Astrocyte of the cerebellum (primary cell): ENCODE results near the gene ARHGAP22.
A peak's percentile ranks its signal among the peaks of the same experiment; 100 is the strongest.

Experiments used
- DNase-seq: peaks from one replicate; pipeline ENCODE4 v3.0.0-alpha.2; 2011; ENCODE audit warnings: low read depth
- H3K4me3 ChIP-seq: 2 replicates; pipeline ENCODE4 v1.5.1; 2011; ENCODE audit warnings: mild to moderate bottlenecking, low read depth, low read length, moderate library complexity
- in situ Hi-C: cut with HindIII; loops from 2 replicates; pipeline ENCODE4 v1.10.0; 2017; ENCODE audit warnings: low sequenced_read_pairs
- TF ChIP-seq, protein P1 (sequence below): IDR thresholded peaks from 2 replicates; pipeline ENCODE4 v1.5.1; 2012; ENCODE audit warnings: low read length, low read depth, moderate library complexity, mild to moderate bottlenecking; ENCODE audit errors: missing control alignments

Gene ARHGAP22

DNA sequence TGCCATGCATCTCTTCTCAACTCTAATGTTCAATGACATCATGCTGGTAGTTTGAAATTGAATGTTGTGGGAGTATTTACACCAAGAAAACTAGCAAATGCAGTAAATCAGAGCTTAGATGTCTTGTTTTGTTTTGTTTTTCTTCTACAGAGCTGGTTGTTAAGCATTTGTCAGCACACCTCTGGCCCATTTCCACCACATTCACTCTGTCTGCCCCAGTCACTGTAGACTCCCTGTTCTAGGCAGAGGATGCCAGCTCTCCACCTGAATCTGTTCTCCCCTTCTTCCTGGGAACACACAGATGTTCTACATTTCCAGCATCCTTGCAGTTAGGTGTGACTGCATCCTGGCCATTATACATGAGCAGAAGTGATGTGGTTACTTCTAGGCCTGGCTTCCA lies 4.1 kb upstream of the ARHGAP22 start:
- TF ChIP-seq, protein P1, sequence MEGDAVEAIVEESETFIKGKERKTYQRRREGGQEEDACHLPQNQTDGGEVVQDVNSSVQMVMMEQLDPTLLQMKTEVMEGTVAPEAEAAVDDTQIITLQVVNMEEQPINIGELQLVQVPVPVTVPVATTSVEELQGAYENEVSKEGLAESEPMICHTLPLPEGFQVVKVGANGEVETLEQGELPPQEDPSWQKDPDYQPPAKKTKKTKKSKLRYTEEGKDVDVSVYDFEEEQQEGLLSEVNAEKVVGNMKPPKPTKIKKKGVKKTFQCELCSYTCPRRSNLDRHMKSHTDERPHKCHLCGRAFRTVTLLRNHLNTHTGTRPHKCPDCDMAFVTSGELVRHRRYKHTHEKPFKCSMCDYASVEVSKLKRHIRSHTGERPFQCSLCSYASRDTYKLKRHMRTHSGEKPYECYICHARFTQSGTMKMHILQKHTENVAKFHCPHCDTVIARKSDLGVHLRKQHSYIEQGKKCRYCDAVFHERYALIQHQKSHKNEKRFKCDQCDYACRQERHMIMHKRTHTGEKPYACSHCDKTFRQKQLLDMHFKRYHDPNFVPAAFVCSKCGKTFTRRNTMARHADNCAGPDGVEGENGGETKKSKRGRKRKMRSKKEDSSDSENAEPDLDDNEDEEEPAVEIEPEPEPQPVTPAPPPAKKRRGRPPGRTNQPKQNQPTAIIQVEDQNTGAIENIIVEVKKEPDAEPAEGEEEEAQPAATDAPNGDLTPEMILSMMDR, result no peak
- in situ Hi-C loops, result no loop called here
- H3K4me3 ChIP-seq, result no peak overlapping the region
- no peak for DNase-seq

DNA sequence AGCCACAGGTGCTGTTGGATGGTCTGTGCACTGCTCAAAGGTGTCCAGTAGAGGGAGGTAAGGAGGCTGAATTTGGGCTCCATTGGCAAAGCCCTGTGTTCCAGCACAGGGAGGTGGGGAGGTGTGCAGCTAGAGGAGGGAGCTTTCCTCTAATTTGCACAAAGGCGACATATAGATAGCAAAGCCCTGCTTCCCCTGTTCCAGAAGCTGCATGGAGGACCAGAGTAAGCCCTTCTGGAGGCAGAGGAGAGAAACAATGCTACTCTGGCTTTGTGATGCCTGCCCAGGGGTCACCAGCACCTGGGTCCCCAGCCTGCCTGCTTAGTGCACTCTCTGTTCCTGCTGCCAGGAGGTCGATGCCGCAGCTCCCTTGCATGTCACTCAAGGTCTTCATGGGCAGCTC lies 3.4 kb upstream of the ARHGAP22 start:
- DNase-seq, result no peak
- in situ Hi-C loops, result no loop called here
- TF ChIP-seq, protein P1, result peak; percentile 80
- H3K4me3 ChIP-seq, result no peak overlapping the region

- DNase-seq, result no peak
- TF ChIP-seq, protein P1, result no peak
- in situ Hi-C loops, result no loop called here
- H3K4me3 ChIP-seq, result no peak overlapping the region
These were observed 2.7 kb upstream of the ARHGAP22 start for GRCh38 chr10:48607356-48608278.

DNA sequence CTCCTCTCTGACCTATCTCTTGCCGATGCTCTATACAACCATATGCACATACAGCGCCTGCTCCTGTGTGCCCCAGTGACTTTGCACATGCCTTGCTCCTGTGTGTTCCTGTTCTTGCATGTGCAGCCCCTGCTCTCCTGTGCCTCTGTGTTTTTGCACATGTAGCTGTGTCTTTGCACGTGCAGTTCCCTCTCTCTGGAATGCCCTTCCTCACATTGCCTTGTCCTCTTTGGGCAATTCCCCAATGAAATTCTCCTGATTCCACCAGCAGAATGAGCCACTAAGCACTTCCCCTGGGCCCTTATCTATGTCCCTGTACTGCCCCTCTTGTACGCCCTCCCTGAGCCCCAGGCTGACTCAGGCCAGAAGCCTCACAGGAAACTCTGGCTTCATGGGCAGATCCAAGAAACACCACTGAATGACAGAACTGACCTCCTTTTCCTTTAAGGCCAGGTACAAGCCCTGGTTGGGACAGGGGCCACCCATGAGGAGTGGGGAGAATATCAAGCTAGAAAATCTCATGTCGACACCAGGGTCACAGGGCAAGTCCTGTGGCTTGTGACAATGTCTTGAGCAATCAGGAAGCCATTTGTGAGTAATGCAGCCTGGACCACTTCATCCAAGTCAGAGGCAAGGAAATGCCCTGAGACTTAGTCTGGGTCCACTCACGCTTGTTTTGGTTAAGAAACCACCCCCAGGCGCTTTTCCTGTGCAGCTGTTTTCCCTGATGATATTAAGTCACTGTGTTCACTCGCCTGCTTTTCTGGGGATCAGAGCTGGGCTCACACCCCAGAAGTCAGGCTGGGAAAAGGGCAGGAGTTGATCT lies 1.9 kb upstream of the ARHGAP22 start:
- no peak overlapping the region for H3K4me3 ChIP-seq
- peak; percentile 53 for DNase-seq
- TF ChIP-seq, protein P1, result no peak
- in situ Hi-C loops, result no loop called here

DNA sequence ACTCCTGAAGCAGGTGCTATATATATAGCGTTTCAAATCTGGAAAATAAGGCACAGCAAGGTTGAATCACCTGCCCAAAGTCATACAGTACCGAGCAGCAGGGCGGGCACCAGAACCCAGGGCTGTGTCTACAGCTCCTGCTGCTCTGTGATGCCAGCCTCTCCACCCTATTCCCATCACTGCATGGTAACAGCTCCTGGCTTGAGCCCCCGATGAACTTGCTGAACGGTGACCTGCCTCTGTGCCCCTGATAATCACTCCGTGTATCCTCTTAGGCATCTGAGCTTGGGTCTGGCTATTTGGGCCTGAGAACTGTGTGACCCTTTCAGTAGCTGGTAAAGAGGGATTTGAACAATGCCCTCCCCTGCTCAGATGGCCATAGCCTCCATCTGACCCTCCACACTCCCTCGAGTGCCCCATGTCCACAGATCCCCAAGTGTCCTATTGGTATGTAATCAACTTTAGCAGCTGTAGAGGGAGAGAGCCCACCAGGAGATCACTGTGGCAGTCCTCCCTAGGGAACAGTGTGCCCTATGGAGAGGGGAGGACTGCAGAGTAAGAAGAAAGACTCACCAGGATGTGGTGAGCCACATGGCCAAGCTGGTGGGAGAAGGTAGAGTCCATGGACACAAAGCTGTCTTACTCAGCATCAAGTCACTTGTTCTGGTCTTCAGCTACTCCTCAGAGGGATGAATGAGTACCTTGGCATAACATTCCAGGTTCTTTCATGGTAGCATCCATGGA lies 1.1 kb upstream of the ARHGAP22 start:
- DNase-seq, result no peak
- in situ Hi-C loops, result no loop called here
- H3K4me3 ChIP-seq, result no peak overlapping the region
- TF ChIP-seq, protein P1, result no peak
